ENCODE measurements around the gene PROM1. TPM values are rescaled to one million over a fixed set of nuclear protein-coding genes. Genes with fewer than 3 reads are reported as not detected.

The PROM1 gene
- total and polyA plus RNA-seq, 2 of the 13 experiments (the other 11 are each of a cell fraction or from before 2014, with no cell fraction given): 3.9 to 16.4 TPM

DNA sequence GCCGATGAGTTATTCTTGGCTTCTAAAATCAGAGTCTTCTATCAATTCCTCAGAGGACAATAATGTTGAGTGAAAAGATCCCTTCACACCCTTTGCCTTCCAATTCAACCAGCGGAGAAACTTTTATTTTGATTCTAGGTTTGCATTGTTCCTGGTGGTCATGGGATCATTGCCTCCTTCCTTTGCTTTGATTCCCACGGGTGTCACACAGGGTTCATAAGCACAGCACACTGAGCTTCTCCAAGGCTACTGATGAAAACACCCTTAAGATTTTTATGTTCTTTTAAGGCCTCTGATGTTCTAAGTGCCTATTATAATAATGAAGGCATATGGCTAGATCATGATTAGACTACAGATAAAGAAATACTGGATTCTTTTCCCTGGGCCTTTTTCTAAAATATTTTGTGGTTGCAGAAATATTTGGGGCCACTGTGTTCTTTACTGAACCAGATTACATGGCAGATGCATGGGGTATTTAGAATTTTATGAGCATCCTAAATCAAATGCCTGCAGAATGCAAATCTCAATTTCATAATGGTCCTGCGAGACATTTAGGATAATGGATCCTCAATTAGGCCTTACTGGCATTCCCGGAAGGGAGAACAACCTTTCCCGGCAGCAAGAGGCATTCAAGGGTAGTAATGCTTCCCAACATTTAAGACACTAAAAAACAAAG is 76.9 kb downstream of the PROM1 start (continued):
- TF ChIP-seq, protein P1, sequence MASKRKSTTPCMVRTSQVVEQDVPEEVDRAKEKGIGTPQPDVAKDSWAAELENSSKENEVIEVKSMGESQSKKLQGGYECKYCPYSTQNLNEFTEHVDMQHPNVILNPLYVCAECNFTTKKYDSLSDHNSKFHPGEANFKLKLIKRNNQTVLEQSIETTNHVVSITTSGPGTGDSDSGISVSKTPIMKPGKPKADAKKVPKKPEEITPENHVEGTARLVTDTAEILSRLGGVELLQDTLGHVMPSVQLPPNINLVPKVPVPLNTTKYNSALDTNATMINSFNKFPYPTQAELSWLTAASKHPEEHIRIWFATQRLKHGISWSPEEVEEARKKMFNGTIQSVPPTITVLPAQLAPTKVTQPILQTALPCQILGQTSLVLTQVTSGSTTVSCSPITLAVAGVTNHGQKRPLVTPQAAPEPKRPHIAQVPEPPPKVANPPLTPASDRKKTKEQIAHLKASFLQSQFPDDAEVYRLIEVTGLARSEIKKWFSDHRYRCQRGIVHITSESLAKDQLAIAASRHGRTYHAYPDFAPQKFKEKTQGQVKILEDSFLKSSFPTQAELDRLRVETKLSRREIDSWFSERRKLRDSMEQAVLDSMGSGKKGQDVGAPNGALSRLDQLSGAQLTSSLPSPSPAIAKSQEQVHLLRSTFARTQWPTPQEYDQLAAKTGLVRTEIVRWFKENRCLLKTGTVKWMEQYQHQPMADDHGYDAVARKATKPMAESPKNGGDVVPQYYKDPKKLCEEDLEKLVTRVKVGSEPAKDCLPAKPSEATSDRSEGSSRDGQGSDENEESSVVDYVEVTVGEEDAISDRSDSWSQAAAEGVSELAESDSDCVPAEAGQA (IDR thresholded peaks at IDR 0.05; ENCODE audit: low read depth): no peak
- TF ChIP-seq, protein P1 (CRISPR knock-in tag; IDR thresholded peaks at IDR 0.05; ENCODE audit: borderline replicate concordance): no peak
- TF ChIP-seq ZNF44 (CRISPR knock-in tag; IDR thresholded peaks at IDR 0.05): no peak

- ChIA-PET CTCF (ENCODE audit: low intra/inter-chr PET ratio, low total read pairs) (no interaction called here), POLR2A (no interaction called here)
- in situ Hi-C loops (cut with HindIII; ENCODE audit: extremely low pct_ligation_motif_present, low pct_unique_long_range_greater_than_20kb): no loop called here
- no peak for TF ChIP-seq ZNF549 (CRISPR knock-in tag; IDR thresholded peaks at IDR 0.05)
- no peak for TF ChIP-seq BRCA1 (CRISPR knock-in tag; IDR thresholded peaks at IDR 0.05)
- no peak for TF ChIP-seq SSRP1 (CRISPR knock-in tag; IDR thresholded peaks at IDR 0.05)
- TF ChIP-seq ZNF431 (CRISPR knock-in tag; IDR thresholded peaks at IDR 0.05; ENCODE audit: borderline replicate concordance, low read depth): no peak
- TF ChIP-seq ZNF503 (CRISPR knock-in tag; IDR thresholded peaks at IDR 0.05): no peak
- TF ChIP-seq JUNB (CRISPR knock-in tag; IDR thresholded peaks at IDR 0.05; ENCODE audit: borderline replicate concordance): no peak
- TF ChIP-seq YEATS2 (CRISPR knock-in tag; IDR thresholded peaks at IDR 0.05; ENCODE audit: borderline replicate concordance): no peak
- TF ChIP-seq, protein P2, sequence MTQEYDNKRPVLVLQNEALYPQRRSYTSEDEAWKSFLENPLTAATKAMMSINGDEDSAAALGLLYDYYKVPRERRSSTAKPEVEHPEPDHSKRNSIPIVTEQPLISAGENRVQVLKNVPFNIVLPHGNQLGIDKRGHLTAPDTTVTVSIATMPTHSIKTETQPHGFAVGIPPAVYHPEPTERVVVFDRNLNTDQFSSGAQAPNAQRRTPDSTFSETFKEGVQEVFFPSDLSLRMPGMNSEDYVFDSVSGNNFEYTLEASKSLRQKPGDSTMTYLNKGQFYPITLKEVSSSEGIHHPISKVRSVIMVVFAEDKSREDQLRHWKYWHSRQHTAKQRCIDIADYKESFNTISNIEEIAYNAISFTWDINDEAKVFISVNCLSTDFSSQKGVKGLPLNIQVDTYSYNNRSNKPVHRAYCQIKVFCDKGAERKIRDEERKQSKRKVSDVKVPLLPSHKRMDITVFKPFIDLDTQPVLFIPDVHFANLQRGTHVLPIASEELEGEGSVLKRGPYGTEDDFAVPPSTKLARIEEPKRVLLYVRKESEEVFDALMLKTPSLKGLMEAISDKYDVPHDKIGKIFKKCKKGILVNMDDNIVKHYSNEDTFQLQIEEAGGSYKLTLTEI (CRISPR knock-in tag; conservative IDR thresholded peaks at IDR 0.05): no peak
- TF ChIP-seq ELF1 (CRISPR knock-in tag; IDR thresholded peaks at IDR 0.05): no peak
- Histone ChIP-seq H2AFZ (ENCODE audit: low read length) (no peak overlapping the region), H3K4me2 (ENCODE audit: low read depth, low read length) (no peak overlapping the region), H3K36me3 (replicated peaks in 1 of 2; ENCODE audit: control insufficient read depth in 1 of 2, insufficient read depth in 2 of 2, low read length in 2 of 2) (no peaks in the 10 kb centered on the region), H3K4me3 (replicated peaks in 1 of 3; ENCODE audit: insufficient read depth in 1 of 3, low read depth in 2 of 3, low read length in 3 of 3) (no peak overlapping the region), H3K9me3 (ENCODE audit: low read length) (no peaks in the 10 kb centered on the region), H4K20me1 (ENCODE audit: insufficient read depth, low read length) (no peaks in the 10 kb centered on the region), H3K27me3 (ENCODE audit: control insufficient read depth in 1 of 2, insufficient read depth in 2 of 2, low read length in 2 of 2) (no peaks in the 10 kb centered on the region), H3K9ac (ENCODE audit: insufficient read depth, low read depth, low read length) (no peak overlapping the region), H3K27ac (ENCODE audit: extremely low read length, insufficient read depth, low read length) (no peak overlapping the region), H3K79me2 (ENCODE audit: insufficient read depth, low read length) (no peaks in the 10 kb centered on the region), H3K4me1 (ENCODE audit: insufficient read depth, low read length) (no peaks in the 10 kb centered on the region)
- no peak for ATAC-seq
- 83% methylated on average over 3 of the region's 5 CpGs for WGBS (ENCODE audit: low lambda C conversion rate)
- no TSS peak for BruUV-seq (replicated peaks)
- no peak for FAIRE-seq
- DNase-seq (ENCODE audit: low spot score): no peak
- intact Hi-C loops (cut with micrococcal nuclease; ENCODE audit: unreplicated experiment): no loop called here
Measured at GRCh38 chr4:16005676-16006075, 78.1 kb downstream of the PROM1 start.

All from HepG2 (cell line).